HG03442 (cell line): ENCODE results near the gene RIPK4.

Experiments
- ATAC-seq: cut with Tn5 transposase; IDR thresholded peaks from one replicate; pipeline ENCODE4 v1.9.1; 2021; ENCODE audit warnings: mild to moderate bottlenecking, moderate library complexity; ENCODE audit not compliant: unreplicated experiment

Gene RIPK4

DNA sequence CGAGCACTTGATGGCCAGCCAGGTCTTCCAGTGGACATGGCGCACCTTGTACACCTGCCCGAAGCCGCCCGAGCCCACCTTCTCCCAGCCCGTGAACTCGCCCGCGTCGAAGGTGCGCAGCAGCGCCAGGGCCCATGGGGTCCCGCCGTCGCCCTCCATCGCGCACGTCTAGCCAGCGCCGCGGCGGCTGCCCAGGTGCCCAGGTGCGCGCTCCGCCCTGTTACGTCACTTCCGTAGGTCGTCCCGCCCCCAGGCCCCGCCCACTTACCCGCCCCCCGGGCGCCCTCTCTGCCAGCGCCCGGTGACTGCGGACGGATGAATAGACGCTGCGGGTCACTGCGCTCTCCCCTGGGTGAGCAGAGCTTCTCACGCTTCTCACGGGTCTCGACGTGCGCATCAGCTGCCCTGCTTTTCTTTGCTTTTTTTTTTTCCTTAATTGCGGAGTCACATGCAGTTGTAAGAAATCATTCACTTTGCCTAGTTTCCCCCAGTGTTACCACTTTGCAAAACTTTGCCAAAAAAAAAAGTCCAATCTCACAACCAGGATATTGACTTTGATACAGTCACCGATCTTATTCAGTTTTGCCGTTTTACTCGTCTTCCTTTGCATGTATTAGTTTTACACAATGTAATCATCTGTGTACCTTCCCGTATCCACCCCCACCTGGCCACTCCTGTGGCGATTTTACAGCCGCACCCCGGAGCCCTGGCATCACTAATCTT, at the start of gene RIPK4:
Gene RIPK4, minus strand, starts transcription at position 170 of the 723 bp plus-strand sequence. Its CDS starts 11 bp downstream, at position 159.
- no peak for ATAC-seq

DNA sequence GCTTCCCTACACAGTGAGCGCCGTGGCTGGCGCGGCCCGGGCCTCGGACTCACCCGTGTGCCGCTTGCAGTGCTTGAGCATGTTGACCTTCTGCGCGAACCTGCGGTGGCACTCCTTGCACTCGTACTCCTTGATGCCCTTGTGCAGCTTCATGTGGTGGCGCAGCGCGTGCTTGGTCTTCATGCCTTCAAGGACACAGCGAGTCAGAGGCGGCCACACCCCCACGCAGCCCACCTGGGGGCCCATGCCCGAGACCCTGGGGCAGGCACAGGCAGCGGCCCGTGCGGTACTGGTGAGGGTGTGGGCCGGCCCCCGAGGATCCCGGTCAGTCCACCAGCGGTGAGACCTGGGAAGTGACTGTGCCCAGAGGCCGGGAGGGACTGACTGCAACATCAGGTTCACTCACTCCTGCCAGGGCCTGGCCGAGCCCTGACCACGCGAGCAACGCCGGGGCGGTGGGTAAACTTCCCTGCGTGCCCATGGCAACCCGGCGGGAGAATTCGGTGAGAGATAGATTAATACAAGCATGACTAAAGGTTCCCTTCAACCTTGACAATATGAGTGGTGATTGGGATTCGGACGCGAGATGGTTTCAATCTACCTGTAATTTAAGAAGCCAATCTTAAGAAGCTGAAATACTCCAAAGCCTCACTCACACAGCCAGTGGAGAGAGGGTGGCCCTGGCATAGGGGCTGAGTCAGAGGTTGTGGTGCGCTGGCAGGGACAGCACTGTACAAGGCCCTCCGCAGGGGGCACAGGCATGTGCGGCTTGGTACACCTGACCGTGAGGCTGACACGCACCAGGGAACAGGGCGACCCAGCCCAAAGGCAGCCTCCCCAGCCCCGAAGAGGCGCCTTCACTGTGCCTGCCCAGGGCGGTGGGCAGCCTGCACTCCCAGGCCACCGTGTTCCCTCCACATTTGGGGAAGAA, 49.1 kb upstream of the RIPK4 start:
- no peak for ATAC-seq

GRCh38 chr21:41813226-41813625, 46.4 kb upstream of the RIPK4 start:
- ATAC-seq: no peak

DNA sequence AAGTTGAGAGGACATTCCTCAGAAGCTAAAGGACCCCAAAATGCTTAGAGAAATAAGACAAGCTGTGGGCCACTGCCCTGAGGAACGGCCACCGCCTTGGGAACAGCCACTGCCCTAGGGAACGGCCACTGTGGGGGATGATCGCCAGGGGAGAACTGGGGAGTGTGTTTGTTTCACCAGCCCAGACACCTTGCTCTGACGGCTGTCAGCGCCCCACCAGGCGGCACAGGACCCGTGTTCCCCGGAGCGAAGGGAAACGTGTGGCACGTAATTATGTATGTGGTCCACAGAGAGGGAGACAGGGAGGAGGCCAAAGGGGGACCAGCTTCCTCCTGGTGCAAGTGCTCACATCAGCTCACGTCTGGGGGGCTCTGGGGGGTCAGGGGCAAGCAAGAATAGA, 45.8 kb upstream of the RIPK4 start:
- no peak for ATAC-seq

GRCh38 chr21:41810597-41810932, 43.7 kb upstream of the RIPK4 start:
- no peak for ATAC-seq

DNA sequence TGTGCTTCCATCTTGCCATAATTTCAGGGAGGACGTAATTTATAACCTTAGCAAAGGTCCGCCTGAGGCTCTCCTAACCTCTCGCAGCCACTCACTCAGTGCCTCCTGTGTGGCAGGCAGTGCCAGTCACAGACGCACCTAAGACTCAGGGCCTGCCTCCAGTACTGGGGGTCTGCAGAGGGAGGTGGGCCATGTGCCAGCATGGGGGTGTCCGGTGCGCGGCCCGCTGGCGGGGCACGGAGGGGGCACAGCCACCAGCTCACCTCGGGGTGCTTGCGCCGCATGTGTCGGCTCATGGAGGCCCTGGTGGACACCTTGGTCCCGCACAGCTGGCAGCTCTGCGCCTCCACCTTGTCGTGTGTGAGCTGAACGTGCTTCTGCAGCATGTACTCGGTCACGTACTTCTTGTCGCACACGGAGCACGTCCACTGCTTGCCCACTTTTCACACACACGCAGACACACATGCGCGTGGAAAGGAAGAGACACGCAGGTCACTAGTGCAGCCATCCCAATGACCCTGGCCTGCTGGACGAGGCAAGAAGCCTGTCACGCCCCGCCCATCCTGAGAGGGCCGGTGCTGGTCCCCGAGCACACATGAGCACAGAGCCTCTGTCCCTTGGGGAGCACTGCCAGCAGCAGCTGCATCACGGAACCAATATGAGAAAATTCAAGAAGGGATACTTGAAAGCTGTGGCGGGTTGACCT, 43.2 kb upstream of the RIPK4 start:
- ATAC-seq: no peak

GRCh38 chr21:41808846-41809245, 42.0 kb upstream of the RIPK4 start:
- no peak for ATAC-seq

DNA sequence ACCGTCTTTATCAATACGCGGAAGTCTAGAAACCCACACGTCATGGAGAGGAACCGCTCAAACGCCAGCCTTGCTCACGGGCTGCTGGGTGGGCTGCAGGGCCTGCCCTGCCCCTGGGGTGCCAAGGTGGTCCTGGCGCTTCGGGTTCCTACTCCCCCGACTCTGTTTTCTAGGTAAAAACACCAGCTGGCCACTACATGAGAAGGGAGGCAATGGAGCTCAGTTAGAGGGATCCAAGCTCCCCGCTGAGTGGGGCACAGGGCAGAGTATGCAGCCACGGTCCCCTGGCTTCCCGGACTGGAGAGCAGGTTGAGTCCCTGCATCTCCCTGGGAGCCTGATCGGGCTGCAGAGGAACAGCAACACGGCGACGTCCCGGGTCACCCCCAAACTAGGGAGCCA, 41.2 kb upstream of the RIPK4 start:
- no peak for ATAC-seq

DNA sequence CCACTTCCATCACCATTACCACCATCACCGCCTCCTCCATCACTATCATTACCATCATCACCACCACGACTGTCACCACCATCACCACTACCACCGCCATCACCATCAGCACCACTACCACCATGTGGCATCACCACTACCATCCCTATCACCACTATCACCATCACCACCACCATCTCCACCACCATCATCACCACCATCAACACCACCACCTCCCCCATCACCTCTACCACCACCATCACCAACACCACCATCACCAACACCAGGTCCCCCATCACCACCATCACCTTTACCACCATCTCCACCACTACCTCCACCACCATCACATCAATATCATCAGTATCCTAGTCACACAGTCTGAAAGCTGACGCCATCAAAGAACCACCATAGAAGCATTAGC, 39.9 kb upstream of the RIPK4 start:
- ATAC-seq: no peak

DNA sequence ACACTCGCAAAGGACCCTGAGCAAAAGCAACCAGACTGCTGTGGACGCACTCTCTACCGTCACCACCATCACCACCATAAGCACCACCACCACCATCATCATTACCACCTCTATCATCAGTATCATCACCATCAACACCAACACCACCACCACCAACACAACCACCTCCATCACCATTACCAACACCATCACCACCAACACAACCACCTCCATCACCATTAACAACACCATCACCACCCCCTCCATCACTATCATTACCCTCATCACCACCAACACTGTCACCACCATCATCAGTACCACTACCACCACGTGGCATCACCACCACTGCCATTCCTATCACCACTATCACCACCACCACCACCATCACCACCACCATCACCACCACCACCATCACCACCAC, 38.8 kb upstream of the RIPK4 start:
- no peak for ATAC-seq

DNA sequence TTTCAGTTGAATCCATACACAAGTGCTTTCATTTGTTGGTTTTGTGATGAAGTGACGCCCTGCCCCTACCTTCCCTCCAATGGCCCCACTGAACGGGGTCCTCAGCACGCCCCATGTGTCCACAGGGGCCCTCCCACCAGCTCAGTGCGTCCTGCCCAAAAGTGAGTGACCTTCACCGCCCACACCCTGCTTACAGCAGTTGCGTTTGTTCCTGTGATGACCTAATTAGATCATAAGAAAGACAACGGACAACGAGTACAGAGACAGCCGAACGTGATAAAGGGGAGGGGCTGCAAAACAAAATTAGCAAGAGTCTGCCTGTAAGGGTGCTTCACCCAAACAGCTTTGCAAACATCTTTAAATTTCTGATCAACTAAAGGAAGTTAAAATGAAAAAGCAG, 38.2 kb upstream of the RIPK4 start:
- no peak for ATAC-seq

DNA sequence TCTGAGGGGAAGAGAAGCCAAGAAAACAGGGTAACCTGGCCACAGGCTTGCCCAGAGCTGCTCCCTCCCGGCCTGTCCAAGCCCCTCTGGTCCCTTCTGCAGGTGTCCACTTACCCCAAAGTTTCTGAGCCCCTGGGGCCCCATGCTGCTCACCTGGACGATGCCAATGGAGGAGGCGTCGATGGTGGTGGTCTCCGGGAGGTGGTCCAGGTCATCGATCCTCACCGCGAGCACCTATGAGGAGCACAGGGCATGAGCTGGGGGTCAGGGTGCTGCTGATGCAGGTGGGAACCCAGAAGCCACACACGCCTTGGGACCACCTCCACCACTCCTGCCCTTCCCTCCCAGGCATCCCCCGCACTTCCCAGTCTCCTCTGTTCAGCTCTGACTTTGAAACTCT, 37.5 kb upstream of the RIPK4 start:
- ATAC-seq: no peak

DNA sequence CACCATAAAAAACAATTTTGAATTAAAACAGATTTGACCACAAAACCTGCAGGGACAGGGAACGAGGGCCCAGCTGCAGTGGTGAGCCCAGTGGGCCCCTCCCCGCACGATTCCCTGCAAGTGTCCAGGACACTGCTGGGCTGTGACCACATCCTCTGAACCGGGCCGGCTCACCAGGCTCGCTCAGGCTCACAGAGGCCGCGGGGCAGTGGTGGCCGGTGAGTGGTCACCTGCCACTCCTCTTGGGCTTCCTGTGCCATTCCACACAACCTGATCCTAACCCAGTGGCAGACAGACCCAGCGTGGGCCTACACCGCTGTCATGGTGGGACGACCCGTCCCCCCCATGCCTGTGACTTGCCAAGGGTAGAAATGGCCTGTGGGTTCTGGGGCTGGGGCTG, 36.5 kb upstream of the RIPK4 start:
- no peak for ATAC-seq

DNA sequence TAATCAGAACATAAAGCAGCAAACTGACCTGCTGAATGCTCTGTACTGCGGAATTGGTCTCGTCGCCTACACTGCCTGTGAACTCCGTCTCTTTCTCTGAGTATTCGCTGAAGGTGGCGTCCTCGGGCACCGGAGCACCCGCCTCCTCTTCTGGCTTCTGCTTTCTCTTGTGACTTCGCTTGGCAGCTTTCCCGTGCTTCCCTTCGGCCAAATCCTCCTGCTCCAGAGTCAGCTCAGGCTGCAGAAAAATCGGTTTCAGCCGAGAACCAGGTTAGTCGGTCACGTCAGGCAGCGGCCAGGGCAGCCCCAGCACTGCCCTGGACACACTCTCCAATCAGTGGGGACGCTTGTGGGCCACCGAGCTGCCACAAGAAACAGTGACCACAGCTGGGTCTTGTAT, 35.8 kb upstream of the RIPK4 start:
- no peak for ATAC-seq

- ATAC-seq: no peak
Observed at GRCh38 chr21:41802198-41802584, 35.3 kb upstream of the RIPK4 start.

GRCh38 chr21:41801321-41802197, 34.7 kb upstream of the RIPK4 start:
- ATAC-seq: no peak

GRCh38 chr21:41800425-41801320, 33.8 kb upstream of the RIPK4 start:
- no peak for ATAC-seq

GRCh38 chr21:41799763-41800162, 32.9 kb upstream of the RIPK4 start:
- no peak for ATAC-seq

DNA sequence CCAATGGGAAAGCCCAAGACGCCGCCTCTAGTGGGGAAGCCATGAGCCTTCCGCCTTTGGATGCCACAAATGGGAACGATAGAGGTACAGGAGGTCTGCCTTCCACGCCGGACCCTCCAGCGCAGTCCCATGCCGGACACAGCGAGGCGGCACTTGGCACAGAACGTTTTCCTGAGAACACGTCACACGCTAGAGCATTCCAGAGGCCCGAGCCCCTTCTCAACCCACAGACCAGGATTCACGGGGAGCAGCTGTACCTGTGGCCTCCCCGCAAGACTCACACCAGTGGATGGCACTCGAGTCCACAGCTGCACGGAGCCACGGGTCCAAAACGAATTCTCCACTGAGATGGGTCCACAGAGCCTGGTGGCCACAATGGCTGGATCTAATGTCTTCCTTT, 31.5 kb upstream of the RIPK4 start:
- no peak for ATAC-seq
